Esophagus (tissue), 2 donors: ENCODE measurements around the gene LAMP1. TPM values are rescaled to one million over a fixed set of nuclear protein-coding genes. Genes with fewer than 3 reads are reported as not detected.
"Not testable (repeated sequence)": the region's sequence is repeated elsewhere in the genome, so short reads cannot be mapped to it uniquely, and the experiment has no call there.

ENCODE experiments used
- H3K27ac ChIP-seq, 2 donors: one replicate each; pipeline ENCODE4 v1.5.1; 2013; ENCODE audit warnings: low read depth in 2 of 2, mild to moderate bottlenecking in 2 of 2, inconsistent platforms in 1 of 2, low read length in 1 of 2, moderate library complexity in 1 of 2
- H3K27me3 ChIP-seq, 2 donors: one replicate each; pipeline ENCODE4 v1.6.1; 2013; ENCODE audit warnings: low read length in 2 of 2, control low read depth in 1 of 2, mild to moderate bottlenecking in 1 of 2; ENCODE audit not compliant: insufficient read depth in 2 of 2, control insufficient read depth in 1 of 2
- H3K36me3 ChIP-seq, 2 donors: one replicate each; pipeline ENCODE4 v1.6.1; 2013; ENCODE audit warnings: low read length in 1 of 2; ENCODE audit not compliant: control insufficient read depth in 2 of 2, insufficient read depth in 2 of 2
- H3K4me1 ChIP-seq, 2 donors: one replicate each; pipeline ENCODE4 v1.6.1; 2013; ENCODE audit warnings: low read length in 1 of 2; ENCODE audit not compliant: control insufficient read depth in 2 of 2, insufficient read depth in 2 of 2
- H3K4me3 ChIP-seq, 2 donors: one replicate each; pipeline ENCODE4 v1.5.1; 2013; ENCODE audit warnings: low read length in 2 of 2, mild to moderate bottlenecking in 2 of 2, low read depth in 1 of 2, moderate library complexity in 1 of 2
- H3K9me3 ChIP-seq, 2 donors: one replicate each; pipeline ENCODE4 v1.6.1; 2013; ENCODE audit warnings: mild to moderate bottlenecking in 2 of 2, low read depth in 1 of 2, low read length in 1 of 2, moderate library complexity in 1 of 2; ENCODE audit not compliant: control insufficient read depth in 2 of 2, insufficient read depth in 1 of 2
- WGBS, 2 donors: extraction: QIAGEN DNeasy Blood & Tissue Kit; methylation state at CpG; one replicate each; pipeline ENCODE4 v1.1.7; 2013; 5-methylcytosine and 5-hydroxymethylcytosine counted together
- polyA plus RNA-seq, 2 donors: library from polyadenylated mRNA; stranded (reverse); fragments of 200-250 nt; gene quantifications; one replicate each; pipeline ENCODE4 v1.2.3, GENCODE V29; 2013
- donor health status: healthy with polysubstance abuse.
- donor health status: Bipolar disorder and iron deficiency.

The LAMP1 gene
- polyA plus RNA-seq, 2 donors = 45.5 to 71.5 TPM

DNA sequence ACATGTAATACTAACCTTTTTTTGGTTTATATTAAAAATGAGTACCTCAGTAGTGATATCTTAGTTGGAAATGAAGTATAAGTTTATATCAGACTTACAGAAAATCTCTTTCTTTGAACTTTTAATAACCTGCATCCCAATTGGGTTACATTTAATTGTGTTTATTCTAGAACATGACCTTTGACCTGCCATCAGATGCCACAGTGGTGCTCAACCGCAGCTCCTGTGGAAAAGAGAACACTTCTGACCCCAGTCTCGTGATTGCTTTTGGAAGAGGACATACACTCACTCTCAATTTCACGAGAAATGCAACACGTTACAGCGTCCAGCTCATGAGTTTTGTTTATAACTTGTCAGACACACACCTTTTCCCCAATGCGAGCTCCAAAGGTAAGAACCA lies 12.4 kb downstream of the LAMP1 start:
- H3K27me3 ChIP-seq = no peaks in the 10 kb centered on the region
- no peaks in the 10 kb centered on the region for H3K9me3 ChIP-seq
- peaks cover 2 to 3% of the 10 kb centered on the region in 2 donors for H3K4me1 ChIP-seq
- WGBS, 2 donors = 88 to 90% methylated on average over 6 of the region's 6 CpGs
- no peak overlapping the region for H3K27ac ChIP-seq
- peaks cover 5 to 21% of the 10 kb centered on the region in 2 donors for H3K36me3 ChIP-seq
- no peak overlapping the region for H3K4me3 ChIP-seq

- not testable (repeated sequence) for H3K9me3 ChIP-seq, H3K4me1 ChIP-seq, H3K27ac ChIP-seq, H3K27me3 ChIP-seq, H3K4me3 ChIP-seq
- peaks cover 5 to 30% of the 10 kb centered on the region in 2 donors for H3K36me3 ChIP-seq
- WGBS, 2 donors = 95% methylated on average over 20 of the region's 20 CpGs
These were observed 17.1 kb downstream of the LAMP1 start for GRCh38 chr13:113314112-113314511.

- not testable (repeated sequence) for H3K4me1 ChIP-seq, H3K4me3 ChIP-seq, H3K9me3 ChIP-seq, H3K27me3 ChIP-seq, H3K27ac ChIP-seq
- WGBS, 2 donors = 86% methylated on average over 21 to 23 of the region's 23 CpGs
- H3K36me3 ChIP-seq = peaks cover 5 to 35% of the 10 kb centered on the region in 2 donors
These were observed 17.9 kb downstream of the LAMP1 start for GRCh38 chr13:113314895-113315470.

DNA sequence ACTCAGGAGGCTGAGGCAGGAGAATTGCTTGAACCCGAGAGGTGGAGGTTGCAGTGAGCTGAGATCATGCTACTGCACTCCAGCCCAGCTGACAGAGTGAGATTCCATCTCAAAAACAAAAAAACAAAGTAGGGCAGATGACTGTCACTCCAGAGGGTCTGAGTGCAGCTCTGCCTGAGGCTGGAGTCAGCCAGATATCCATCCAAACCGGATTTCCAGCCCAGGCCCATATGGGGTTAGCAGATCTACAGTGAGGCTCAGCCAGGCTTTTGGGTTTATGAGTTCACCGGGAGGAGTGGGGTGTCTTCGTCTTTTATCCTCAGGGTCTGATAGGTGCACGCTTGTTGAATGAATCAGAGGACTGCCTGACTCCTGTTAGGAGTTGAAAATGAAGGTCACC lies 19.0 kb downstream of the LAMP1 start:
- Histone ChIP-seq H3K27me3 (no peaks in the 10 kb centered on the region), H3K9me3 (no peaks in the 10 kb centered on the region), H3K36me3 (peaks cover 3 to 37% of the 10 kb centered on the region in 2 donors), H3K27ac (no peak overlapping the region), H3K4me3 (no peak overlapping the region), H3K4me1 (peaks cover 0 to 2% of the 10 kb centered on the region in 2 donors)
- 87 to 89% methylated on average over 5 of the region's 5 CpGs for WGBS, 2 donors

DNA sequence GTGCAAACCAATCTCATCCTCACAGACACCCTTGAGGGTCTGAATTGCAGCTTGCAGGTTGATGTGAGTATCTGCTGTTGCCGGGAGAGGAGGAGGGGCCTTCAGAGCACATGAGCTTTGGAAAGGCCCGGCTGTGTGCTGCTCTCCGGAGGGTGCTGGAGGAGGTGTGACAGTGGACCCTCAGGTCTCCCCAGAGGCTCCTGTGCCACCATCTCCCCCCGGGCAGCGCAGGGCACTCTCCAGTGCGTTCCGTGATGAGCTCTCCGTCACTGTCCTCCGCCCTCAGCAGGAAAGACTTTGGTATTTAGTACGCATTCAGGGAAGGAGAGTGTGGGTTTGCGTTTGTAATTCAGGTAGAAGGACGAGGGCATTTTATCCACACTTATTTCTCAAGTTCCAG lies 20.0 kb downstream of the LAMP1 start:
- H3K4me1 ChIP-seq = peaks cover 0 to 2% of the 10 kb centered on the region in 2 donors
- no peaks in the 10 kb centered on the region for H3K9me3 ChIP-seq
- 88 to 89% methylated on average over 12 of the region's 12 CpGs for WGBS, 2 donors
- H3K27ac ChIP-seq = no peak overlapping the region
- no peaks in the 10 kb centered on the region for H3K27me3 ChIP-seq
- H3K4me3 ChIP-seq = no peak overlapping the region
- H3K36me3 ChIP-seq = peaks cover 12 to 36% of the 10 kb centered on the region in 2 donors

GRCh38 chr13:113318956-113319355 lies 21.9 kb downstream of the LAMP1 start:
- H3K4me1 ChIP-seq = no peaks in the 10 kb centered on the region
- no peaks in the 10 kb centered on the region for H3K27me3 ChIP-seq
- 85 to 87% methylated on average over 17 to 18 of the region's 18 CpGs for WGBS, 2 donors
- peaks cover 12 to 37% of the 10 kb centered on the region in 2 donors for H3K36me3 ChIP-seq
- no peak overlapping the region for H3K4me3 ChIP-seq
- H3K9me3 ChIP-seq = no peaks in the 10 kb centered on the region
- H3K27ac ChIP-seq = no peak overlapping the region

- peaks cover 12 to 37% of the 10 kb centered on the region in 2 donors for H3K36me3 ChIP-seq
- H3K27me3 ChIP-seq = no peaks in the 10 kb centered on the region
- no peak overlapping the region for H3K4me3 ChIP-seq
- no peaks in the 10 kb centered on the region for H3K9me3 ChIP-seq
- no peaks in the 10 kb centered on the region for H3K4me1 ChIP-seq
- H3K27ac ChIP-seq = no peak overlapping the region
- WGBS, 2 donors = 92% methylated on average over 14 of the region's 14 CpGs
These were observed 22.3 kb downstream of the LAMP1 start for GRCh38 chr13:113319371-113319770.

DNA sequence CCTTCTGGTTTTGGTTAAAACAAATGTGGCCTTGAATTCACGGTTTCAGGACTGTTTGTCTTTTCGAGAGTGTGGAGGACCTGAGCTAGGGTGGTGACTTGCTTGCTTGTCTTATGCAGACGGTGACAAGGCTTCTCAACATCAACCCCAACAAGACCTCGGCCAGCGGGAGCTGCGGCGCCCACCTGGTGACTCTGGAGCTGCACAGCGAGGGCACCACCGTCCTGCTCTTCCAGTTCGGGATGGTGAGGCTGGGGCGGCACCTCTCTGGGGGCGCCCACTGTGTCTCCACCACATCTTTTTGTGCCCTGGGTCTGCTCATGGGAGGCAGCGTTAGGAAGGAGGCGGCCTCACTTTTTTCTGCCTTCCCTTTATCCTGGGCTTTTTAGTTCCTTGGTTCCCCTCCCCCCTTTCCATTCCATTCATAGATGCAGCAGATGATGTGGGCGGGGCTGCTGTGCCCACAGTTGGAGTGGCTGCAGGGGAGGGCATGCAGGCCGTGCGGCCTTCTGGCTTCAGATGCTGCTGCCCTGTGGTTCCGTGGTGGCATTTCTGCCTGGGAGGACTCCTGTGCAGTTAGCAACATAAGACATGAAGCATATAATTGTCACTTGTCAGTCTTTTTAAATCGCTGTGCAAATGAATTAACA lies 23.3 kb downstream of the LAMP1 start:
- WGBS, 2 donors = 93 to 94% methylated on average over 19 of the region's 19 CpGs
- Histone ChIP-seq H3K9me3 (no peaks in the 10 kb centered on the region), H3K36me3 (peaks cover 12 to 42% of the 10 kb centered on the region in 2 donors)

DNA sequence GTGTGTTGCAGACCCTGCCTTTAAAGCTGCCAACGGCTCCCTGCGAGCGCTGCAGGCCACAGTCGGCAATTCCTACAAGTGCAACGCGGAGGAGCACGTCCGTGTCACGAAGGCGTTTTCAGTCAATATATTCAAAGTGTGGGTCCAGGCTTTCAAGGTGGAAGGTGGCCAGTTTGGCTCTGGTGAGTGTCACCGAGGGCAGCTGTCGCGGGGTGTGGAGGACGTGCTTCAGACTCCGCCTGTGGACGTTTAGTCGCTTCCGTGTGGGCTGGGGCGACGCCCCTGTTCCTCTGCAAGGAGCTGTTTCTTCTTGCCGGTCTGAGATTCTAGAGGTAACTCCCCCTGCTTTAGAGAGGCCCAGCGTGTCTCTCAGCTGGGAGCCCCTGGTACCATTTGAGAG lies 24.5 kb downstream of the LAMP1 start:
- Histone ChIP-seq H3K27me3 (no peaks in the 10 kb centered on the region), H3K9me3 (no peaks in the 10 kb centered on the region), H3K4me3 (no peak overlapping the region), H3K4me1 (no peaks in the 10 kb centered on the region), H3K36me3 (peaks cover 12 to 42% of the 10 kb centered on the region in 2 donors), H3K27ac (no peak overlapping the region)
- WGBS, 2 donors = 86 to 87% methylated on average over 21 to 22 of the region's 22 CpGs

More for the DNA sequence above, 23.3 kb downstream of the LAMP1 start:
- no peaks in the 10 kb centered on the region for H3K4me1 ChIP-seq
- H3K27me3 ChIP-seq = no peaks in the 10 kb centered on the region
- H3K4me3 ChIP-seq = no peak overlapping the region
- no peak overlapping the region for H3K27ac ChIP-seq

GRCh38 chr13:113322043-113322461 lies 25.0 kb downstream of the LAMP1 start:
- no peak overlapping the region for H3K27ac ChIP-seq

More at GRCh38 chr13:113322043-113322461, 25.0 kb downstream of the LAMP1 start:
- Histone ChIP-seq H3K9me3 (no peaks in the 10 kb centered on the region), H3K36me3 (peaks cover 12 to 40% of the 10 kb centered on the region in 2 donors), H3K27me3 (no peaks in the 10 kb centered on the region), H3K4me3 (no peak overlapping the region), H3K4me1 (no peaks in the 10 kb centered on the region)
- WGBS, 2 donors = 75 to 82% methylated on average over 17 of the region's 17 CpGs
